Fibroblast of lung (primary cell): Measurements from ENCODE around the gene SELENON. TPM values are rescaled to one million over a fixed set of nuclear protein-coding genes. Genes with fewer than 3 reads are reported as not detected.
A peak's percentile ranks its signal among the peaks of the same experiment; 100 is the strongest.

Source experiments
- DNase-seq, 2 donors: peaks; one replicate each; pipeline versions ENCODE4 v3.0.0 to v3.0.0-alpha.2; 2010; ENCODE audit warnings: low read depth in 2 of 2
- H2AFZ ChIP-seq: 2 replicates; pipeline ENCODE4 v1.5.1; 2012; ENCODE audit warnings: low read length, control low read depth, inconsistent platforms
- H3K27ac ChIP-seq: 2 replicates; pipeline ENCODE4 v1.5.1; 2011; ENCODE audit warnings: low read length, control low read depth; ENCODE audit not compliant: insufficient read depth
- H3K27me3 ChIP-seq: 2 replicates; pipeline ENCODE4 v1.5.1; 2011; ENCODE audit warnings: mild to moderate bottlenecking, low read length; ENCODE audit not compliant: control insufficient read depth, insufficient read depth
- H3K36me3 ChIP-seq: 2 replicates; pipeline ENCODE4 v1.5.1; 2011; ENCODE audit warnings: low read length; ENCODE audit not compliant: control insufficient read depth, insufficient read depth
- H3K4me1 ChIP-seq: 2 replicates; pipeline ENCODE4 v1.5.1; 2011; ENCODE audit warnings: low read length; ENCODE audit not compliant: control insufficient read depth, insufficient read depth; ENCODE audit errors: extremely low read depth
- H3K4me2 ChIP-seq: 2 replicates; pipeline ENCODE4 v1.5.1; 2011; ENCODE audit warnings: low read length, control low read depth; ENCODE audit not compliant: insufficient read depth; ENCODE audit errors: extremely low read depth
- H3K4me3 ChIP-seq, 4 experiments: fragments of 200-600 bp in 1 of 4; sonication (generic) in 1 of 4; replicated peaks in 1 of 4; 2 replicates each; pipeline ENCODE4 v1.5.1; 2011 to 2016; ENCODE audit warnings: low read length in 4 of 4, low read depth in 3 of 4, mild to moderate bottlenecking in 3 of 4, control low read depth in 2 of 4, inconsistent platforms in 1 of 4, mixed read lengths in 1 of 4; ENCODE audit not compliant: insufficient read depth in 1 of 4; ENCODE audit errors: control extremely low read depth in 1 of 4
- H3K79me2 ChIP-seq: 2 replicates; pipeline ENCODE4 v1.5.1; 2012; ENCODE audit warnings: mild to moderate bottlenecking, low read length, inconsistent platforms; ENCODE audit not compliant: control insufficient read depth, insufficient read depth
- H3K9ac ChIP-seq: 2 replicates; pipeline ENCODE4 v1.5.1; 2011; ENCODE audit warnings: mild to moderate bottlenecking, low read length, control low read depth; ENCODE audit not compliant: insufficient read depth
- H3K9me3 ChIP-seq: 2 replicates; pipeline ENCODE4 v1.5.1; 2012; ENCODE audit warnings: low read depth, low read length; ENCODE audit not compliant: control insufficient read depth, insufficient read depth
- H4K20me1 ChIP-seq: 2 replicates; pipeline ENCODE4 v1.5.1; 2011; ENCODE audit warnings: low read length; ENCODE audit not compliant: control insufficient read depth, insufficient read depth; ENCODE audit errors: extremely low read depth
- CTCF ChIP-seq, 2 donors: IDR thresholded peaks in 1 of 2; conservative IDR thresholded peaks in 1 of 2; 1 replicate in 1 of 2; 2 replicates in 1 of 2; pipeline ENCODE4 v1.5.1; 2011 to 2012; ENCODE audit warnings: low read length in 2 of 2, control low read depth in 1 of 2, inconsistent platforms in 1 of 2, low read depth in 1 of 2, mild to moderate bottlenecking in 1 of 2
- EZH2 ChIP-seq: IDR thresholded peaks from 2 replicates; pipeline ENCODE4 v1.5.1; 2012; ENCODE audit warnings: low read length, control low read depth, mild to moderate bottlenecking; ENCODE audit errors: missing control alignments
- polyA plus RNA-seq, 2 donors: library from polyadenylated mRNA; depleted of rRNA in 1 of 2; stranded (reverse) in 1 of 2; unstranded in 1 of 2; fragments of >200 nt; gene quantifications; 2 replicates each; pipeline ENCODE4 v1.2.1, GENCODE V29; 2011 to 2012; ENCODE audit warnings: missing spikeins in 1 of 2
- total RNA-seq: library from RNA; depleted of rRNA; stranded (reverse); fragments of >200 nt; gene quantifications from 2 replicates; pipeline ENCODE4 v1.2.1, GENCODE V29; 2014

The SELENON gene
- total and polyA plus RNA-seq, 2 donors (not counting 1 experiment from before 2014, with no cell fraction given), result 19.3 to 67.6 TPM

DNA sequence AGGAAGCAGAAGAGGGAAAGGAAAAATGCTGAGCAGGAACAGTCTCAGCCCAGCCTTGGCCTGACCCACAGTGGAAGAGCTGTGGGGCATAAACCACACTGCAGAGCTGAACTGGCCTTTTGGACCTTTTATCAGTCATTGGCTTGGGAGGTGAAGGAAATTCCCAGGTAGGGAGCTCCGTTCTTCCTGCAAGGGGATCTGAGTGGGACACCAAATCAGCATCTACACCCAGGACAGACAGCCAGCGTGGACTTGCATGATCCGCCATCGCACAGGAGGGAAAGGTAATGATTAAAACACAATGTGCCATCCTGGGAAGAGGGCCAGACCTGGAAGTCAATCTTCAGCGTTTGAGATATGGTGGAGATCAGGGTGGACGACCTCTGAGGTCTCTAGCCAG lies 18.6 kb downstream of the SELENON start:
- H2AFZ ChIP-seq, result no peak overlapping the region
- peak overlapping the region; percentile 85 for H3K4me2 ChIP-seq
- H3K79me2 ChIP-seq, result peaks cover 32% of the 10 kb centered on the region
- peaks cover 15% of the 10 kb centered on the region for H3K4me1 ChIP-seq
- peak overlapping the region in 2 of 4 experiments; percentile 83 to 90 for H3K4me3 ChIP-seq
- H3K27ac ChIP-seq, result no peak overlapping the region
- no peak for DNase-seq
- H3K9me3 ChIP-seq, result no peaks in the 10 kb centered on the region
- H4K20me1 ChIP-seq, result no peaks in the 10 kb centered on the region
- TF ChIP-seq CTCF (conservative IDR thresholded peaks at IDR 0.05 in 1 of 2, IDR thresholded peaks at IDR 0.05 in 1 of 2; ENCODE audit: low read depth in 1 of 2, low read length in 2 of 2) (no peak), EZH2 (no peak)
- H3K27me3 ChIP-seq, result no peaks in the 10 kb centered on the region
- H3K36me3 ChIP-seq, result peaks cover 8% of the 10 kb centered on the region
- no peak overlapping the region for H3K9ac ChIP-seq

GRCh38 chr1:25819491-25820246 lies 19.7 kb downstream of the SELENON start, which contains the start of gene MTFR1L:
MTFR1L (plus strand) TSS chr1:25819954; CDS start chr1:25823105, 3,151 bp downstream.
- H3K36me3 ChIP-seq, result no peaks in the 10 kb centered on the region
- peak within 1 kb of the TSS; percentile 74 to 90 (median 80) for H3K4me3 ChIP-seq
- peaks cover 32% of the 10 kb centered on the region for H3K79me2 ChIP-seq
- H3K9ac ChIP-seq, result peak within 1 kb of the TSS; percentile 92
- H3K4me2 ChIP-seq, result peak within 1 kb of the TSS; percentile 93
- peaks cover 15% of the 10 kb centered on the region for H3K4me1 ChIP-seq
- peak within 1 kb of the TSS; percentile 74 for H2AFZ ChIP-seq
- TF ChIP-seq CTCF (conservative IDR thresholded peaks at IDR 0.05 in 1 of 2, IDR thresholded peaks at IDR 0.05 in 1 of 2; ENCODE audit: low read depth in 1 of 2, low read length in 2 of 2) (no peak), EZH2 (no peak)
- H3K27ac ChIP-seq, result peak within 1 kb of the TSS; percentile 83
- no peaks in the 10 kb centered on the region for H4K20me1 ChIP-seq
- DNase-seq, result peak; percentile 65 to 77
- no peaks in the 10 kb centered on the region for H3K9me3 ChIP-seq
- no peaks in the 10 kb centered on the region for H3K27me3 ChIP-seq

DNA sequence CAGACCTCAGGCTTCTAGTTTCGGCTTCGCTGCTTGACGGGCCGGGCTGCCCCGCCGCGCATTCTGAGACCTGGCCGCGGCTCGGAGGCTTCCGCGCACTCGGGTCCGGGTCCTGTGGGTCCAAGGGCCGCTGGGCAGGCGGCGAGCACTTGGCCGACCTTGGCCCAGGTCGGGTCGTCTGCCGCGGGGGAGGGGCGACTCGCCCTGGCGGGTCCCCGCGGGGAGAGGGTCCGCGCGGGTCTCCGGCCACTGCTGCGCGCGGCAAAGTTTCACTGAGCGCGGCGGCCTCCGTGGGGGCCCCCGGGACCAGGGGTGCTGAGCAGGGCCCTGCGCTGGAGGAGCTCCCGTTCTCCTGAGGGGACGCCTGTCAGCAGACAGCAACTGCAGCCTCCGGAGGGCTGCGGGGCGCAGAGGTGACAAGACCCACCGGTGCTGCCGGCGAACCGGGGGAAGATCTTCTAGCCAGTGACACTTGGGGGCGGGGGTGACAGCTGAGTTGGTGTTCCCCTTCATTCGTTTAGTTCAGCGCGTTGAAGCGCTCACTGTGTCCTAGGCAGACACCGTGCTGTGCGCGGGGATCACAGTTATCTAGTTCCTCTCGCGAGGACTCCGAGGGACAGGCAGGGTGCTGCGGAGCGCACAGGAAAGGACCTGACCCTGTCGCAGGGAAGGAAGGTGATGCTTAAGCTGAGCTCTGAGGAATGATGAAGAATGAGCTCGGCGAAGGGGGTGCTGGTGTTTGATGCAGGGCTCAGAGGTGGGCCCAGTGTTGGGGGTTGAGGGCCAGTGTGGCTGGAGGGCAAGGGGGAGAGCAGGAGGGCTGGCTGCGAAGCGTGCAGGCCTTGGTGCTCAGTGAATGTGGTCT lies 20.5 kb downstream of the SELENON start:
- Histone ChIP-seq H2AFZ (peak overlapping the region; percentile 61), H3K4me2 (peak overlapping the region; percentile 93), H3K79me2 (peaks cover 32% of the 10 kb centered on the region), H3K36me3 (no peaks in the 10 kb centered on the region), H3K9me3 (no peaks in the 10 kb centered on the region), H3K4me3 (peak overlapping the region; percentile 74 to 90 (median 80)), H3K4me1 (peaks cover 15% of the 10 kb centered on the region), H3K9ac (peak overlapping the region; percentile 92), H3K27ac (peak overlapping the region; percentile 83), H4K20me1 (no peaks in the 10 kb centered on the region), H3K27me3 (no peaks in the 10 kb centered on the region)
- TF ChIP-seq CTCF (conservative IDR thresholded peaks at IDR 0.05 in 1 of 2, IDR thresholded peaks at IDR 0.05 in 1 of 2; ENCODE audit: low read depth in 1 of 2, low read length in 2 of 2) (no peak), EZH2 (no peak)
- peak; percentile 55 to 61 for DNase-seq
